GM19025 (cell line): Measurements from ENCODE around the gene TCIRG1.
"Not testable (repeated sequence)": the region's sequence is repeated elsewhere in the genome, so short reads cannot be mapped to it uniquely, and the experiment has no call there.

Source experiments
- ATAC-seq: cut with Tn5 transposase; IDR thresholded peaks from one replicate; pipeline ENCODE4 v1.9.1; 2021; ENCODE audit warnings: mild to moderate bottlenecking, low read depth, moderate library complexity; ENCODE audit not compliant: unreplicated experiment

Gene TCIRG1

GRCh38 chr11:68038718-68039525 lies at the start of gene TCIRG1:
Gene TCIRG1, plus strand, starts transcription at chr11:68039025. Its CDS starts 2,247 bp downstream, at chr11:68041272.
- ATAC-seq = peak; percentile 52

DNA sequence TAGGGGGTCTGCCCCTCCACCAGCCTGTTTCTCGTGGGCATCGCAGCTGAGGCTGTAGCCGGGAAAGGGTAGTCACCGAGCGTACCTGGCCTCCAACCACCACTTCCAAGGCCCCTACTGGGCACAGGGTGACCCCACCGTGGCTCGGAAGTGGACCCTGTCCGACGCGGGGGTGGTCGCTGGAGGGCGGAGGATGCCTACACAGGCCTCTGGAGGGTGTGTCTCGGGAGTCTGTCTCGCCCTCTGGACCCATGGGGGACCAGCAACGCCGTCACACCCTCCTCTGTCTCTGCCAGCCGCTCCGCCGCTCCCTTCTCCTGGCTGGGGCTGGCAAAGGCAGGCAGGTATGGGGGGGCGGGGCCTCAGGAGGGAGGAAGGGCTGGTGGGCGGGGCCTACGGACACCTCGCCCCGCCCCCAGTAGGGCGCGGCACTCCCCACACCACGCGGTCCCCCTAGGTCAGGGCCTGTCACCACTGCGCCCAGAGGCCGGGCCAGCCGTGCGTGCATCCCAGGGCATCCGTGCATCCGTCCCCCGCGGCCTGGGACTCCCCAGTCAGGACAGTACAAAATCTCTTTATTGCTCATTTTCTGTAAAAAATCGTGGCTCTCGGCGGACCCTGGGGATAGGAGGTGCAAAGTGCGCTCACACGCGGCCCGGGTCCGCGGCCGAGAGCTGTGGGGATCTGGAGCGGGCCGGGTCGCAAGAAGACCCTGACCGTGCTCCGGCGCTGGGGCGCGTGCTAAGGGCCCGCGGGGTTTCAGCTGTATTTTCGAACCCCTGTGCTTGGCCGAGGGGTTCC lies 48.1 kb upstream of the TCIRG1 start:
- ATAC-seq = not testable (repeated sequence)

GRCh38 chr11:67991347-67992121 lies 47.3 kb upstream of the TCIRG1 start:
- ATAC-seq = not testable (repeated sequence)

DNA sequence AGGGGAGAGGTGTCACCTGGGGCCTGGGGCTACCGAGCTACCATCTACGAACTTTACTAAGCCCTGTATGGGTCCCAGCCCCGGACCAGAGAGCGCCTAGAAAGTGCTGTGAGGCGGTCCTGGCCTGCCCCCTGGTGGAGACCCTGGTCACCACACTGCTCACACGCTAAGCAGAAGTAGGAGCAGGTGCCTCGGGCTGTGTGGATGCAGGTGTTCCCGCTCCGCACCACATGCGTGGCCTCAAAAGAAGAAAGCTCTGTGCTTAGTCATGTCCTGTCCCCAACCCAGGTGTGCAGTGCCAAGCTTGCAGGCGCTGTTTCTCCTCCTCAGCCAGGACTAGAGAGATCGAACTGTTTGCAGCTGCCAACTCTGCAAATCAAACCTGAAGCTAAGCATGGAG lies 45.0 kb upstream of the TCIRG1 start:
- ATAC-seq = not testable (repeated sequence)

DNA sequence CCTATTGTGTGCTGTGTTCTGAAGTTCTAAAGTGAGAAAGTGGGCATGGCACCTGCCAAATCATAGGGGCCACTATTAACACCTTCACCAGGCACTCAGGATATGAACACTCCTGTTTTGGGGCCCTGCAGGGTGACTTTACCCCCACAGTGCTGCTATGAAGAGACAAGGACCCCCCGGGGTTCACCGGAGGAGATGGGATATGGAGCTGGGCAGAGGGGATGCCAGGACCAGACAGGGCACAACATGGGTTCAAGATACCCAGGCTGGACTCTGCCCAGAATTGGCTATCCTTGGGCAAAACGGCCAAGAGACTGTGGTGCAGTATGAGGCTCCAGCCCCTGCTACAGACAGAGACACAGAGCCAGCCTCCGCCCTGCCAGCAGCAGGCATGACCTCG lies 44.4 kb upstream of the TCIRG1 start:
- not testable (repeated sequence) for ATAC-seq

DNA sequence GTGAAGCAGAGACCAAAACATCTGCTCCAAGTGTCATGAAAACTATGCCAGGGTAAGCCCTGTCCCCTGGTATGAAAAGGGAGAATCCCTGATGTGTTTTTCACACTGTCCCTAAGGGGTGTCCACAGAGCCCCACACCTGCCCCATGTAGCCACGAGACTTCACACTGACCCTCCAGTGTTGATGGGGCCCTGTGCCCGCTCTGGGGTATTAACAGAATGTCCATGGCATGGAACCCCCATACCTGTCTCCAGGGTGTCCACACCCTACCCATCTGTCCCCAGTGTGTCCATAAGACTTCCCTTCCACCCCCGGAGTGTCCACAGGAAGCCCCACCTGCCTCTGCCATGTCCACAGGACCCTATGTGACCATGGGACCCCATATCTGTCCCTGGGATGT lies 43.7 kb upstream of the TCIRG1 start:
- not testable (repeated sequence) for ATAC-seq

DNA sequence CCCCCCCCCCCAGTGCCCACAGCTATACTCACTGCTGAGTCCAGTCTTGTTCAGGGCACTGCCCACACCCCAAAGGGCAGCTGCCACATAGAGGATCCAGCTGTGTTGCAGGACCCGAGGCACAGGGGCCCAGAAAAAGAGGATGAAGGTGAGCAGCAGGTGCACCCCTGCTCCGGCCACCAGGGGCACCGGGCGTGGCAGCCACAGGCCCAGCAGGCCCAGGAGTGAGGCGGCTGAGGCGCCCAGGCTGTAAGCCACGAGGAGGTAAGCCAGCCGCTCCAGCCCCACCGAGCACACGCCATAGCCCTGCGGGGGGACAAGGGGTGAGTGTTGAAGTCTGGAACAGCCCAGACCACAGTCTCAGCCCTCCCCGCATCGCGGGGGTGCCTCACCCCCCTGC lies 43.2 kb upstream of the TCIRG1 start:
- ATAC-seq = not testable (repeated sequence)

- no peak for ATAC-seq
These were observed 42.8 kb upstream of the TCIRG1 start for GRCh38 chr11:67996051-67996450.

DNA sequence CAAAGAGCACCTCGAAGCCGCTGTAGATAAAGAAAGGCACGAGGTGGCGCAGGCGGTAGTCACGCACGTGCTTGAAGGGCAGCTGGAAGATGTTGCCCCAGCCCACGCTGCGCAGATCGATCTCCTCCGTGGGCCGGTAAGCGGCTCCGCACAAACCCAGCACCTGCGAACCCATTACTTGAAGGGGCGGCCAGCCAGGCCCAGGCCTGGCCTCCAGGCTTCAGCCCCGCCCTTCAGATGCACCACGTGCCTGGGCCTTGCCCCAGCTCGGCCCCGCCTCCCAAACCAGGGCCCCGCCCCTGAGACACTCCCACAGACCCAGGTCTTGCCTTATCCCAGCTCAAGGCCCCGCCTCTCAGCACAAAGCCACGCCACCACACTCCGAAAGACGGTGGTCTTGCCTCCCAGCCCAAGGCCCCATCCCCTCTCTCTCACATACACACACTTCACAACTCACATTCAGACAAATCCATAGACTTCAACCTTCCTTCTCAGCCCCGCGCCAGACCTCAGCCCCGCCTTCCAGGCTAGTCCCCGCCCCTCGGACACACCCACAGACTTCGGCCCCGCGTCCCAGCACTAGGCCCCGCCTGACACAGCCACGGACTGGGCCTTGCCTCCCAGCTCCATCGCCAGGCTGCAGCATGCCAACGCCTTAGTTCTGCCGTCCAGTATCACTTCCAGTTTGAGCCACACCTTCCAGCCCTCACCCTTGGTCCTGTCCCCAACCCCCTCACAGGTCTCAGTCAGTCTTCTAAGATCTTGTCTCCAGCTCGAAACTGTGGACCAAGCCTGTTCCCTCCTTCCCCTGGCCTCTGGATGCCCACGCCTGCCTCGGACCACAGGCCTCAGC lies 42.0 kb upstream of the TCIRG1 start:
- no peak for ATAC-seq

GRCh38 chr11:67997475-67997921 lies 41.3 kb upstream of the TCIRG1 start:
- ATAC-seq = no peak

GRCh38 chr11:67998150-67999045 lies 40.4 kb upstream of the TCIRG1 start:
- ATAC-seq = no peak

DNA sequence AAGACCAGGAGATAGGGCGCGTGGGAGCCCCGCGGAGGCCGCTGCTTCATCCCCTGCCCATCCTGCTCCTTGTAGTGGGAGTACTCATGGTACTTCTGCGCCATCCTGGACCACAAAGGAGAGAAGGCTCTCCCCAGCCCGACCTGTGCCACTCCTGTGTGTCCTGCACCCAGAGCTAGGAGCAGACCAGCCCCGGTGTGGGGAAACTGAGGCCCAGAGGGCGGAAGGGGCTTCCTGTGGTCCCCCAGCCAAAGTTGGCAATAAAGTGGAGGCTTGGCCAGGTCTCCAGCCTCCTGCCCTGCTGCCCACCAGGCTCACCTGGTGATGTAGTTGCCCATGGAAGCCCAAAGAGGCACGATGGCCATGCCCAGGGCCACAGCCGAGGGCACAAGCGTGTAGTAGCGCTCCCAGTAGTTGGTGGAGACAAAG lies 39.6 kb upstream of the TCIRG1 start:
- no peak for ATAC-seq

- no peak for ATAC-seq
These were observed 39.1 kb upstream of the TCIRG1 start for GRCh38 chr11:67999704-68000103.

DNA sequence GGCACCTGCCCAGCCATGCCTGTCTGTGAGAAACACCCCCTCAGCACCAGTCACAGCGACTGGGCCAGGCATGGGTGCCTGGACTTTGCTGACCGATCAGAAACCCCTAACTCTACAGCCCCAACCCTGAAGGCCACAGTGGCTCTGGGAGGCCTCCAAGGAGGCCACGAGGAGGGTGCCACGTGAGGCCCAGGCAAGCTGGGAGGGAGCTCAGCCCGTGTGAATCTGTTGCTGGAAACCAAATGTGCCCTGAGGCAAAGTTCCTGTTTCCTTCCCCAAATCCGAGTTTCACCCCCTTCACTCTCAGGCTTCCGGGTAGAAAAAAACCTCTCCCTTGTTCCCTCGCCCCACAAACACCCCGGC lies 36.3 kb upstream of the TCIRG1 start:
- ATAC-seq = peak; percentile 1

DNA sequence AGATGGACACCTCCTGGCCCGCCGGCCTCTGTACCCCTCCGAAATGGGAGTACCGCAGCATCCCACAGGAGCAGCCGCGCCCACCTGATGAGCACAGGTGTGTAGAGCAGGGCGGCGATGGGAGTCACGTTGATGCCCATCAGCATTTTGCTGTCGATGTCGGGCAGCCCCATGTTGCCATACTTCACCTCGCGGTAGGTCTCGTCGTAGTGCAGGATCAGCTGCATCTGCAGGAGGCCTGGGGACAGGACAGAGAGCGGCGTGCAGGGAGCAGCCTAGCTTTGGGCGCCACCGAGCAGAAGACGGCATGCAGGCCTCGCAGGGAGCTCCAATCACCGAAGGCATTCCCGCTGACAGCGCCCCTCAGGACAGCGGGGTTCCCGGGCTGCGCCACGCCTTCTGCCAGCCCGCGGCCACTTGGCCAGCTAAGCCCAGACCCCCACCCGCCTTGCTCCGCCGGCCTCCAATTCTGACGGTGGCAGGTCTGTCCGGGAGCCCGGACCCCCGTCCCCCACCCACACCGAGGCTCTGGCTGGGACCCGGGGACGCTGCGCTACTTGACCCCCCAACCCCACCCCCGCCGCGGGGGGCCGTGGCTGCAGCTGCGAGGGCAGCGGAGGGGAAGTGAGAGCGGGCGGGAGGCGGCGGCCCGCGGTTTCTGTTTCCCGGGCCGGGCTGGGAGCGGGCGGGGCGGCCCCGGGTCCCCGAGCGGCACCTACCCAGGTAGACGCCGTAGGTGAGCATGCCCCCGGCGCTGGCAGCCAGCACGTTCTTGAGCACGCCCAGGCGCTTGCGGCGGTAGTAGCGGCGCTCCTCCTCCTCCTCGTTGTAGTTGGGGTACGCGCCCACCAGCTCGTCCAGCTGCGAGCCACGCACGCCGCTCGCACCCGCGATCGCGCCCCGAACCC lies 35.6 kb upstream of the TCIRG1 start:
- peak; percentile 39 for ATAC-seq

DNA sequence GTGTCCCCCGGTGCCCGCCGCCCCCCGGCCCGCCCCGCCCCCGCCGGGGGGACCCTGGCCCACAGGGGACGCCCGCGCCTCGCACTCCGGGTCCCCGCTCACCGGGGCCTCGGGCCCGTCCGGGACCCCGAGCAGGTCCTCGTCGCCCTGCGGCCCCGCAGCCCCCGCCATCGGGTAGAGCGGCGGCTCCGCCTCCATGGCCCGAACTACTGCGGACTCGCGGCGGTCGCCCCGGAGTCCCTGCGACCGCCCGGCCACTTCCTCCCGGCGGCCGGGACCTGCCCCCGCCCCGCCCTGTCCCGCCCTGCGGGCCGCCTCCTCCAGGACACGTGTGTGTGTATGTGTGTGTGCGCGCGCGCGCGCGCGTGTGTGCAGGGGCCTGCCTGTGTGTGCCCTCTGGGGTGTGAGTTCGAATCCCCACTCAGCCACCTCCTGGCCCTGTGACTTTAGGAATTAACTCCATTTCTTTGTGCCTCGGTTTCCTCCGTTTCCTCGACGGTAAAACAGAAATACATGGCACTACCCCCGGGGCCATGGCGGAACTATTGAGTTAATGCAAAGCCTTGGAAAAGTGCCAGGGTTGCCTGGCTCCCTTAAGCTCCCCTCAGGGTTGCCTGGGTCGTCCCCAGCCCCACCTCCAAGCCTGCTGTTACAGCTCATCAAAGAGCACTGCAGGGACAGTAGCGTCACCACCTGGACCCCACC lies 34.8 kb upstream of the TCIRG1 start, which contains the start of gene UNC93B1:
TSS of gene UNC93B1 (minus strand) at position 252 of the 705 bp plus-strand sequence. CDS start at position 198, 54 bp downstream.
- ATAC-seq = peak; percentile 74
